ENCODE measurements around the gene CNP.

GRCh38 chr17:41917679-41918313 is 48.8 kb upstream of the CNP start:
- TF ChIP-seq CTCF (IDR thresholded peaks at IDR 0.05) (no peak), POLR2A (IDR thresholded peaks at IDR 0.05) (no peak)

Data from Peyer's patch (tissue), 4 donors.